Measurements from ENCODE around the gene AVEN.

Gene AVEN

DNA sequence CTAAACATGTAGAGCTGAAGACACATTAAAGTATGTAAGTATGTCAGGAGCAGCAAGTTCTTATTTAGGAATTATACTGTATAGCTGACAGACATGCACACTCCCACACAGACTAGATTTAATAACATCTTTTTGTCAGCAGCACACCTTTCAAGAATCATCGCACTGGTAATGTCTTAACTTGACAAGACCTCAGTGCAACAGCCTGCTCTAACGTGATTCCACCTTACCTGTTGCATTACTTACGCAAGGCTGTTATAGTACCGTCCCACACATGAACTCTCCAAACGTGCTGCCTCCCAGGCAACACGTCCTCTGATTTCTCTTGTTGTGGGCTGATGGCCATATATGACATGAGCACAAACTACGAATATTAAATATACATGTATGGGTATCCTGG is 58.8 kb downstream of the AVEN start:
- POLR2A ChIA-PET (ENCODE audit: low non-redundant PET) = no interaction called here
- H3K27ac ChIP-seq = no peak overlapping the region
- DNase-seq (ENCODE audit: low spot score) = no peak
- TF ChIP-seq, protein P1, sequence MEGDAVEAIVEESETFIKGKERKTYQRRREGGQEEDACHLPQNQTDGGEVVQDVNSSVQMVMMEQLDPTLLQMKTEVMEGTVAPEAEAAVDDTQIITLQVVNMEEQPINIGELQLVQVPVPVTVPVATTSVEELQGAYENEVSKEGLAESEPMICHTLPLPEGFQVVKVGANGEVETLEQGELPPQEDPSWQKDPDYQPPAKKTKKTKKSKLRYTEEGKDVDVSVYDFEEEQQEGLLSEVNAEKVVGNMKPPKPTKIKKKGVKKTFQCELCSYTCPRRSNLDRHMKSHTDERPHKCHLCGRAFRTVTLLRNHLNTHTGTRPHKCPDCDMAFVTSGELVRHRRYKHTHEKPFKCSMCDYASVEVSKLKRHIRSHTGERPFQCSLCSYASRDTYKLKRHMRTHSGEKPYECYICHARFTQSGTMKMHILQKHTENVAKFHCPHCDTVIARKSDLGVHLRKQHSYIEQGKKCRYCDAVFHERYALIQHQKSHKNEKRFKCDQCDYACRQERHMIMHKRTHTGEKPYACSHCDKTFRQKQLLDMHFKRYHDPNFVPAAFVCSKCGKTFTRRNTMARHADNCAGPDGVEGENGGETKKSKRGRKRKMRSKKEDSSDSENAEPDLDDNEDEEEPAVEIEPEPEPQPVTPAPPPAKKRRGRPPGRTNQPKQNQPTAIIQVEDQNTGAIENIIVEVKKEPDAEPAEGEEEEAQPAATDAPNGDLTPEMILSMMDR (conservative IDR thresholded peaks at IDR 0.05; ENCODE audit: low read depth) = no peak
- CTCF ChIA-PET = interaction anchor here (0.6 to 1.0 kb wide), 2 partner anchors 12 to 129 kb away, joined by 3 to 4 read pairs; no protein-coding TSS in a partner anchor

- TF ChIP-seq, protein P1 (conservative IDR thresholded peaks at IDR 0.05; ENCODE audit: low read depth) = no peak
- no peak for DNase-seq (ENCODE audit: low spot score)
- H3K27ac ChIP-seq = no peak overlapping the region
- ChIA-PET POLR2A (ENCODE audit: low non-redundant PET) (no interaction called here), CTCF (interaction anchor here (0.5 kb wide), 1 partner anchor 235 kb away, joined by 3 read pairs; the partner anchor contains the start of gene KATNBL1)
Observed at GRCh38 chr15:33975022-33975565, 63.9 kb downstream of the AVEN start.

GRCh38 chr15:33971811-33972210 is 67.2 kb downstream of the AVEN start:
- POLR2A ChIA-PET (ENCODE audit: low non-redundant PET) = no interaction called here
- TF ChIP-seq, protein P1 (conservative IDR thresholded peaks at IDR 0.05; ENCODE audit: low read depth) = no peak
- CTCF ChIA-PET = interaction anchor here (1.0 kb wide), 1 partner anchor 206 kb away, joined by 3 read pairs; no protein-coding TSS in a partner anchor

DNA sequence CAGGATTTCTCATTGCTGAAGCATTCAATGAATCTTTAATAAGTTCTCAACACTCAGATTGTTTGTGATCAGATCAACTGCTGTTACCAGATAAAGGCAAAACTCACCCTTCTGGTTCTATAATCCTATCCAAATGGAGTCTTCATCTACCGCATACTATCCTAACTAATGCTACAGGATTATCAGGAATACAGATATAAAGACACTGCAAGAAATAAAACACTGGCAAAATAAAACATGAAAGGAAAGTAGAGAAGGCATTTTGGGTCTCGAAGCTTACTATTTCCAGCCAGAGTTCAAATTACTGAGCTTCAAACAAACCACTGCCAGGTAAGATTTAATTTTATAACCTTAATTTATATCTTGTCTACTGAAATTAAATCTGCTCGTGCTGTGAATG is 70.2 kb downstream of the AVEN start:
- ChIA-PET CTCF (interaction anchor here (0.6 kb wide), 1 partner anchor 245 kb away, joined by 3 read pairs; no protein-coding TSS in a partner anchor), POLR2A (ENCODE audit: low non-redundant PET) (no interaction called here)
- TF ChIP-seq, protein P1 (conservative IDR thresholded peaks at IDR 0.05; ENCODE audit: low read depth) = no peak
- no peak overlapping the region for H3K27ac ChIP-seq
- no peak for DNase-seq (ENCODE audit: low spot score)

More at GRCh38 chr15:33971811-33972210, 67.2 kb downstream of the AVEN start:
- no peak overlapping the region for H3K27ac ChIP-seq
- DNase-seq (ENCODE audit: low spot score) = no peak

DNA sequence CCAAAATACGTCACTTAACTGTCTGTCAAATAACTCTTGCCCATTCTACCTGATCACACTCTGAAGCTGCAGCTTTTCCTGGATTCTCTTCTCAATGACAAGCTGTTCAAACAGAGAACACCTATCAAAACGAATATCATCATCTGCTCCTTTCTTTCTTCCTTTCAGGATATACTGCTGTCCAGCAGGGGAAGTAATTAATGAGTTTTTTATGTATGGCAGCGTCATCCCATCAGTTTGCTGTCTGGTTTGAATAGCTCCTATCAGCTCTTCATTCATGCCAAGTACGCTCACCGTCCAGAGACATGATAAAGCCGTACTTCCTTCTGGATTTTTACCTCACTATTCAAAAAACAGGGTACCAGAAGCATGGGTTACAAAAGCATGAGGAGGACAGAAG is 70.8 kb downstream of the AVEN start, which contains the start of gene CHRM5:
CHRM5 (plus strand) TSS at position 274 of the 400 bp plus-strand sequence. CDS start 94,221 bp downstream, outside the sequence.
- TF ChIP-seq, protein P1 (conservative IDR thresholded peaks at IDR 0.05; ENCODE audit: low read depth) = no peak
- ChIA-PET CTCF (interaction anchor here (0.5 kb wide), 1 partner anchor 11 kb away, joined by 3 read pairs; no protein-coding TSS in a partner anchor), POLR2A (ENCODE audit: low non-redundant PET) (no interaction called here)
- no peak for DNase-seq (ENCODE audit: low spot score)
- H3K27ac ChIP-seq = no peak within 1 kb of the TSS

DNA sequence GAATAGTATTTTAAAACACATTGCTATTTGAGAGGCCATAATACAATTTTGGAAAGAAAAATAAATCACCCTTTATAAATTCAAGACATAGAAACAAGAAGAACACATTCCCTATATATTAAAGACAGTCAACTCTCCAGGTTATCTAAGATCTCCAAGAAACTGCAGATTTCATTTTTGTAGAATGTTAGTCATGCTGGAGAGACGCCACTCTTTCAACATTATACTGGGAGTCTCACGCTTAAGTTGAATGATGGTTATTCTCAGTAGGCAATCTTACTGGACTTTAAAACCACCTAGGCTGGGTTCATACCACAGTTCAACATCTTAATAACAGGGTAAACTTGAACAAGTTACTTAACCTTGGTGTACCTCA is 74.4 kb downstream of the AVEN start:
- ChIA-PET CTCF (interaction anchor here (0.6 to 1.8 kb wide), 7 partner anchors 9 to 682 kb away, joined by 3 to 6 read pairs (median 4); no protein-coding TSS in a partner anchor), POLR2A (ENCODE audit: low non-redundant PET) (no interaction called here)
- TF ChIP-seq, protein P1 (conservative IDR thresholded peaks at IDR 0.05; ENCODE audit: low read depth) = no peak
- no peak overlapping the region for H3K27ac ChIP-seq
- DNase-seq (ENCODE audit: low spot score) = no peak

Measured in RWPE1 (cell line).